Anterior cingulate cortex (tissue), 58 donors: ENCODE measurements around the gene NEK11.

Source experiments
- DNase-seq, 58 donors: peaks; one replicate each; lab custom pipeline; 2025; lab: John Stamatoyannopoulos, UW

NEK11 gene

GRCh38 chr3:131221731-131222130 lies 195.1 kb downstream of the NEK11 start:
- DNase-seq: no peak

- DNase-seq: no peak
These were observed 195.9 kb downstream of the NEK11 start for GRCh38 chr3:131222599-131222998.

DNA sequence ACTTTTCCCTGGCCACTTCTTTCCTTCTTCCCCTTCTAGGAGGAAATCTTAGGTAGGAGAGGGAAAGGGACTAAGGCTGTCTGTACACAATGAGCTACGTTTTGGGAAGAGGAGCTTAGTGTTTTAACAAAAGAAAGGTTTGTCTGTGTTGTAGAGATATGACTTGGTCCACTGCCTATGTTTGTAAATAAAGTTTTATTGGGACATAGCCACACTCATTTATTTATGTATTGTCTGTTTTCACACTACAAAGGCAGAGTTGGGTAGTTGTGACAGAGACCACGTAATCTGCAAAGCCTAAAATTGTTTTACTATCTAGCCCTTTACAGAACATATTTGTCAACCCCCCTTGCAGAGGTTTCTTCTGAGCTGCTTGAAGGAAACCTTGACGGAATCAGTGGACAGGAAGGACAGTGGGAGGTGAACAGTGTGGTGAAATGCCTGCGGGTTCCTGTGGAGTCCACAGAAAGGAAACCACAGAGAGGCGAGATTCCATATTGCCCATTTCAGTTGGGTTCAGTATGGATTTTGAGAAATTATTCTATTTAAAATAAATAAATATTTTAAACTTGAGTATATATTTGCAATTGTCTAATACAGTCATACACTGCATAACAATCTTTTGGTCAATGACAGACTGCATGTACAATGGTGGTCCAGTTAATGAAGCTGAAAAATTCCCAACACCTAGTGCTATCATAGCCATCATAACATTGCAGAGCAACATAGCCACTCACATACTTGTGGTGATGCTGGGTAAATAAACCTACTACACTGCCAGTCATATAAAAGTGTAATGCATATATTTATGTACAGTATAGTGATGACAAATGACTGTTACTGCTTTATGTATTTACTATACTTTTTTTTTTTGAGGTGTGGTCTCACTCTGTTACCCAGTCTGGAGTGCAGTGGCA lies 197.0 kb downstream of the NEK11 start:
- no peak for DNase-seq

DNA sequence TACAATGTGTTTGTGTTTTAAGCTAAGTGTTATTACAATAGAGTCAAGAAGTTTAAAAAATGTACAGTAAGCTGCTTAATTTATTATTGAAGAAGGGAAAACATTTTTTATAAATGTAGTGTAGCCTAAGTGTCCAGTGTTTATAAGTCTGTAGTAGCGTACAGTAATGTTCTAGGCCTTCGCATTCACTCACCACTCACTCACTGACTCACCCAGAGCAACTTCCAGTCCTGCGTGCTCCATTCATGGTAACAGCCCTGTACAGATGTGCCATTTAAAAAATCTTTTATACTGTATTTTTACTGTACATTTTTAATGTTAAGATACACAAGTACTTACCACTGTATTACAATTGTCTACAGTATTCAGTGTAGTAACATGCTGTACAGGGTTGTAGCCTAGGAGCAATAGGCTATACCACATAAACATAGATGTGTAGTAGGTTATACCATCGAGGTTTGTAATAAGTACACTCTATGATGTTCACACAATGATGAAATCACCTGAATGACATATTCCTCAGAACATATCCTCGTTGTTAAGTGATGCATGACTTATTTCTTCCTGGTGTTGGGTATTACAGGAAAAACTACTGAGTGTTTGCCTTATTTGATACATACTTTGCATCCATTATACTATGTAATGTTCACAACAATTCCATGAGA lies 198.3 kb downstream of the NEK11 start:
- DNase-seq: no peak

GRCh38 chr3:131228522-131228921 lies 201.8 kb downstream of the NEK11 start:
- no peak for DNase-seq

GRCh38 chr3:131231710-131232389 lies 205.2 kb downstream of the NEK11 start:
- no peak for DNase-seq

DNA sequence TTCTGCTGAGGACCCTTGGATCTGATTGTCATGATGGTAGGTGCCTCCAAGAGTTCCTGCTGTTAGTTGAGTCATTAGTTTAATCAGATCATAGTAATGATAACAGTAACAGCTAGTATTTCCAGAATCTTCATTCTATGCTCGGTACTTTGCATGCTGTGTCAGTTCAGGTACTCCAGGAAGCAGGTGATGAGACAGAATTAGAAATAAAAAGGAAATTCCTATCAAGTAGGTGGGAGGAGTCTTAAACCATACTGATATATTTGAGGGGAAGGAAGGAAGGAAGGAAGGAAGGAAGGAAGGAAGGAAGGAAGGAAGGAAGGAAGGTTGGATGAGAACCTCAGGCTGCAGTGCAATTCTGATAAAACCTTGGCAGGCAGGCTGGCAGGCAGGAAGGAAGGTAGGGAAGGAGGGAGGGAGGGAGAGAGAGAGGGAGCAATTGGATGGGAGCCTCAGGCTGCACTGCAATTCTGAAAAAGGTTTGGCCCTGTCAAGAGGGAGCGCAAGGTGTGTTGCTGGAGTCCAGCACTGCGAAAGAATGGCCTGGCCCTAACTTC lies 206.1 kb downstream of the NEK11 start:
- no peak for DNase-seq

DNA sequence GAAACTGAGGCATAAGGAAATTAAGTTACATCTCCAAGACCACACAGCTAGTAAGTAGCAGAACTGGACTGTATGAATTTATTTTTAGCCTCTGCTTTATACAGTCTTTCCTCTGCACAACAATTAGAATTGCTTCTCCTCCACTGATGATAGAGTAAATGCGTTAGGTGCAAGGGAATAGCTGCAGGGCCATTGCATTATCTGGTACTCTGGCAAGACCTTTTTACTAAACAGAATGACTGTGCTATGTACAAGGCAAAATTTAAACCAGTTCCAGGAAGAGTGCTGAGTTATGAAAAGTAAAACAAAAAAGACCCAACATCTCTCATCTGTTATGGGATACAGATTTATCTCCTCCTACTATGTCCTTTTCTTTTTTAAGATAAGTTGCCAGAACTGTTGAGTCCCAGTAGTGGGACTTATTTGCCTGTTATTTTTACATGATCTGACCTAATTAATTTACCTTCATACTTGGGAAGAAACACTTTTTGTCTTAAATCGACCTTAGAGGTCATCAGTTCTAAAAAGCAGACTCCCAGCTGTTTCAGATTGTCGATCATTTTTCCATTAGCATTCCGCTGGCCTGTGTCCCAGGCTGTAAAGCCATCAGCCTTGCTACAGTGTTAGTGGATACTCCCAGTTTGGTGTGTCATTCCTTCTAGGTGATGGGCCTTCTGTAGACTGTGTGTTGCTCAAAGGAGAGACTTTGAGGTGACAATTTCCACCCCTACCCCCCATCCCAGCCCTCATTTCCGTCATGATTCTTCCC lies 207.4 kb downstream of the NEK11 start:
- no peak for DNase-seq

- no peak for DNase-seq
These were observed 209.7 kb downstream of the NEK11 start for GRCh38 chr3:131236421-131236820.

DNA sequence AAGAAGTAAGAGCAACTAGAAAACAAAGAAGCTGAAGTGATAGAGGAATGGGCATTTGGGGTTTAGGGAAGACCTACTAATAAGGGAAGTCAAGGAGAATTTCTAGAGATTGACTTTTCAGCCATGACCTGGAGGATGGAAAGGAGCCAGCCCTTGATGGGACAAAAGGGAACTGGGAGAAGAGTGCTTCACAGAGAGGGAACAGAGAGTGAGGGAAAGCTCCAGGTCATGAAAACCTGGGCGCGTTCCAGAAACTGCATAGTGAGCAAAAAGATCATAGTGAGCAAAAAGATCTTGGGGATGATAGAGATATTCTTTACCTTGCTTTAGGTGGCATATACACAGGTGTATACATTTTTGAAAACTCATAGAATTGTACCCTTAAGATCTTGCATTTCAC lies 211.8 kb downstream of the NEK11 start:
- no peak for DNase-seq

- peak in 1 of 58 donors; percentile 10 for DNase-seq
These were observed 212.6 kb downstream of the NEK11 start for GRCh38 chr3:131239267-131239666.

DNA sequence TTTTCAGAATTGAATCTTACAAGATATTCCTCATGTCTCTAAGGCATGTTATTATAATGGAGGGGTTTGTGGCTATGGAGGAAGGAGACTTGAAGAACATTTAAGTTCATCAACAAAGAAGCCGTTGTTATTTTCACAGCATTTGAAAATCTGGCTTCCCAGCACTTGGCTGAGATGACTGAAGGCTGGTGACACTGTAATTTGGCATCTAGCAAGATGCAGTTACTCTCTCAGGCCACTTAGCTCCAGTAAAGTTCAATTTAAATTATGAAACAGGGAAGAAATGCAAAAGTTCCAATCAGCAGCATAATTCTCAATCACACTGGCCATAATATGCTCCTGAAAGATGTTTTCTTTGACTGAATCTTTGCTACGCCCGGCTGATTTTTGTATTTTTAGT lies 215.5 kb downstream of the NEK11 start:
- DNase-seq: no peak

DNA sequence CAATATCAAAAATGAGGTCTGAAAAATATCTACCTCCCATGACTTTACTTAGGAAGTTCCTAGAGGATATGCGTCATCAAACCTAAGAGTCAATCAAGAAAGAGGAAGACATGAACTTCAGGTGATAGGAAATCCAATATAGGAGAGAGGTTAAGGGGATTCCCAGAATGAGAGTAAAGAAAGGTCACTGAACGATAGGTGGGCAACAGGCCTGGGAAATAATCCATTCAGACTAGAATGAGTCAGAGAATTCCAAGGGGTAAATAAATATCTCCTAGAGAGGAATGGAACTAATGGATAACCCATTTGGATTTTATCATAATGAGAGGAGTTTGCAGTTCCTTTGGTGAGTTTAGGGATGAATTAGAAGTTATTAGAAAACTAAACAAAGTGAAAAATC lies 223.8 kb downstream of the NEK11 start:
- DNase-seq: no peak

DNA sequence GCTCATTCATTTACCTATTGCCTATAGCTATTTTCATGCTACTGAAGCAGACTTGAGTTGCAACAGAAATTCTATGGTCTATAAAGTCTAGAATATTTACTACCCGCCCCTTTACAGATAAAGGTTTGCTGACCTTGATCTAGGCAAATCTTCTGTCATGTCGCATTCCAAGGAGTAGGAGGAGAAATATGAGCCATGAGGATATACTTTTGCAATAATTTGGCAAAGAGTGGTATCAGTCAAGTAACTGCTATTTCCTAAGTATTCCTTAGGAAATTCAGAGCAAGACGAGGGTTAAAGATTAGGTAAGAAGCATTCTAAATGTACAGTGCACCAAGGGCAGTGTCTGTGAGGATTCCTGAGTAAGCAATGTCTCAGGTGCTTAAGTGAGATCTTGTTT lies 233.8 kb downstream of the NEK11 start:
- no peak for DNase-seq

DNA sequence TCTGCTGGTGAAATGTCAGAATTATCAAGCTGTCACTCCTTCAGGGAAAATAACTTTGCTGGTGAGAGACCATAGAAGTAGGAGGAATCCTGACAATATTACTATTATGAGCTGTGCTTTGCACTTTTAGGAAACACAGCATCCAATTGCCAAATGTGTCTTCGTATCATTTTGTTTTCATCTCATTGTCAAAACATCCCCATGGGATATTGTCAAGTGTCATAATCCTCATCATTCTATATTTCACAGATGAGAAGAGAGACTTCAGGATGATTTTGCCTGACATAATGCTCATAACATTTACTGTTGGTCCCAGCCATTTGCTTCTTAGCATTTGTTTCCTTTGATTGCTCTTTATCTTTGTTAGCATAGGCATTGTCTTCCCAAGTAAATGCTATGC lies 234.4 kb downstream of the NEK11 start:
- DNase-seq: no peak

GRCh38 chr3:131275556-131275955 lies 248.9 kb downstream of the NEK11 start:
- no peak for DNase-seq

GRCh38 chr3:131277836-131278497 lies 251.3 kb downstream of the NEK11 start:
- no peak for DNase-seq

GRCh38 chr3:131279577-131279976 lies 252.9 kb downstream of the NEK11 start:
- no peak for DNase-seq

DNA sequence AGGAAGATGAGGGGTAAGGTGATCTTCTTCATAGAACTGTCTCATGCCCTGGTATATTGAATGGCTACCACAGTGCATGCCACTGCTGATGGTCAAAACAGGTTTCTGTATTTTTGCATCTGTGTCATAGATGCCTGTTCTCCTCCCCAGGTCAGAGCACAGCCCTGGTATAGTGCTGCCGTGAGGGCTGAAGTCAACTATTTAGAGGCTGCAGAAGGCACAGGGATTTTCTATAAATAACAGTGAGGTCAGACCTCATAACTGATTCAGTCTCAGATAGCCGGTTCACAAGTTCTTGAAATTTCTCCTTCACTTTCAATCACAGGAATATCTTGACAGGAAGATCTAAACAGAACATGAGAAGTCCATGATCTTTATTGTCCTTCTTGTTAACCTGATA lies 255.7 kb downstream of the NEK11 start:
- no peak for DNase-seq

DNA sequence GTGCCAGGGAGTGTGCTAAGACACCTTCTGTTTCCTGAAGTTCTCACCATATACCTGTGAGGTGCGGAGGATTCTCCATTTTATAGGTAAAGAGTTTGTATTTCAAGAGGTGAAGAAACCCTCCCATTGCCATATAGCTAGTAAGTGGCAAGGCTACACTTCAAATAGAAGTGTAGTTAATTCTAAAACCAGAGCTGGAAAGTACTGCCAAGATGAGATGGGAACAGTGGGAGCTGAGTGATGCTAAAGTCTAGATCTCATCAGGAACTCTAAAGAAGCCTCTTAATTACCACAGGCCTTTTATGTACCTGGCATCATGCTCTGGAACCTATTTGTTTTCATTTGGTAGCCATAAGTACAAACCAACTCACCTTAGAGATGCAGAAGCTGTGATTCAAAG lies 256.3 kb downstream of the NEK11 start:
- DNase-seq: no peak
